NT2/D1 (cell line): ENCODE data around the gene SMIM1.

Experiments used
- DNase-seq: peaks from one replicate; pipeline ENCODE4 v3.0.0-alpha.2; 2011; ENCODE audit warnings: low read depth, low spot score
- H3K27me3 ChIP-seq: 2 replicates; pipeline ENCODE4 v1.6.0; 2011; ENCODE audit warnings: mild to moderate bottlenecking; ENCODE audit not compliant: insufficient read length, insufficient read depth
- H3K36me3 ChIP-seq: 2 replicates; pipeline ENCODE4 v1.6.1; 2011; ENCODE audit warnings: mild to moderate bottlenecking, low read length, mixed read lengths; ENCODE audit not compliant: insufficient read depth, insufficient read length
- H3K4me1 ChIP-seq: 2 replicates; pipeline ENCODE4 v1.5.1; 2011; ENCODE audit not compliant: insufficient read depth, insufficient read length
- H3K4me3 ChIP-seq: 2 replicates; pipeline ENCODE4 v1.5.1; 2011; ENCODE audit warnings: low read depth; ENCODE audit not compliant: insufficient read length
- H3K9ac ChIP-seq: 2 replicates; pipeline ENCODE4 v1.6.0; 2011; ENCODE audit warnings: low read depth; ENCODE audit not compliant: insufficient read length
- H3K9me3 ChIP-seq: 2 replicates; pipeline ENCODE4 v1.5.1; 2011; ENCODE audit warnings: mild to moderate bottlenecking, low read length; ENCODE audit not compliant: insufficient read depth
- SUZ12 ChIP-seq: IDR thresholded peaks from 2 replicates; pipeline ENCODE4 v1.6.1; 2011; ENCODE audit not compliant: insufficient read length, insufficient read depth; ENCODE audit errors: extremely low read depth
- YY1 ChIP-seq: IDR thresholded peaks from 2 replicates; pipeline ENCODE4 v1.6.1; 2011; ENCODE audit not compliant: insufficient read length, insufficient read depth
- ZNF274 ChIP-seq: IDR thresholded peaks from 2 replicates; pipeline ENCODE4 v1.6.1; 2011; ENCODE audit warnings: mild to moderate bottlenecking, low read depth, low read length

The SMIM1 gene

GRCh38 chr1:3762151-3762872 is 10.2 kb upstream of the SMIM1 start:
- DNase-seq = no peak
- no peaks in the 10 kb centered on the region for H3K4me1 ChIP-seq
- H3K9me3 ChIP-seq = no peaks in the 10 kb centered on the region
- H3K36me3 ChIP-seq = no peaks in the 10 kb centered on the region
- no peak overlapping the region for H3K9ac ChIP-seq
- H3K27me3 ChIP-seq = no peaks in the 10 kb centered on the region
- H3K4me3 ChIP-seq = no peak overlapping the region
- no peak for TF ChIP-seq SUZ12
- TF ChIP-seq ZNF274 = no peak

- Histone ChIP-seq H3K4me3 (no peak overlapping the region), H3K36me3 (no peaks in the 10 kb centered on the region), H3K4me1 (no peaks in the 10 kb centered on the region), H3K9me3 (no peaks in the 10 kb centered on the region), H3K27me3 (no peaks in the 10 kb centered on the region), H3K9ac (no peak overlapping the region)
- no peak for DNase-seq
- TF ChIP-seq YY1 = no peak
- TF ChIP-seq ZNF274 = no peak
- TF ChIP-seq SUZ12 = no peak
Observed at GRCh38 chr1:3762873-3763228, 9.7 kb upstream of the SMIM1 start.

GRCh38 chr1:3763351-3764125 is 9.0 kb upstream of the SMIM1 start:
- no peaks in the 10 kb centered on the region for H3K9me3 ChIP-seq
- H3K9ac ChIP-seq = no peak overlapping the region
- H3K4me3 ChIP-seq = no peak overlapping the region
- no peaks in the 10 kb centered on the region for H3K4me1 ChIP-seq
- no peak for TF ChIP-seq SUZ12
- no peak for TF ChIP-seq YY1
- TF ChIP-seq ZNF274 = no peak
- DNase-seq = no peak
- H3K27me3 ChIP-seq = no peaks in the 10 kb centered on the region
- H3K36me3 ChIP-seq = no peaks in the 10 kb centered on the region

- peaks cover 12% of the 10 kb centered on the region for H3K27me3 ChIP-seq
- no peak for TF ChIP-seq SUZ12
- no peak for TF ChIP-seq ZNF274
- no peak for TF ChIP-seq YY1
- H3K9me3 ChIP-seq = no peaks in the 10 kb centered on the region
- peaks cover 9% of the 10 kb centered on the region for H3K4me1 ChIP-seq
- no peak overlapping the region for H3K9ac ChIP-seq
- no peak for DNase-seq
- H3K36me3 ChIP-seq = no peaks in the 10 kb centered on the region
- no peak overlapping the region for H3K4me3 ChIP-seq
Observed at GRCh38 chr1:3767328-3767925, 5.1 kb upstream of the SMIM1 start.

GRCh38 chr1:3768811-3769390 is 3.6 kb upstream of the SMIM1 start:
- Histone ChIP-seq H3K36me3 (no peaks in the 10 kb centered on the region), H3K4me1 (peaks cover 9% of the 10 kb centered on the region)

GRCh38 chr1:3770047-3770765 is 2.3 kb upstream of the SMIM1 start:
- no peak for TF ChIP-seq YY1
- no peak for TF ChIP-seq SUZ12
- TF ChIP-seq ZNF274 = no peak
- H3K27me3 ChIP-seq = peaks cover 12% of the 10 kb centered on the region
- DNase-seq = no peak
- peaks cover 17% of the 10 kb centered on the region for H3K4me1 ChIP-seq
- H3K9ac ChIP-seq = no peak overlapping the region
- no peak overlapping the region for H3K4me3 ChIP-seq
- H3K36me3 ChIP-seq = no peaks in the 10 kb centered on the region
- no peaks in the 10 kb centered on the region for H3K9me3 ChIP-seq

More at GRCh38 chr1:3768811-3769390, 3.6 kb upstream of the SMIM1 start:
- DNase-seq = no peak
- Histone ChIP-seq H3K27me3 (peaks cover 12% of the 10 kb centered on the region), H3K9me3 (no peaks in the 10 kb centered on the region), H3K9ac (no peak overlapping the region), H3K4me3 (no peak overlapping the region)
- no peak for TF ChIP-seq SUZ12
- TF ChIP-seq YY1 = no peak
- TF ChIP-seq ZNF274 = no peak
